Measurements from ENCODE around the gene TMEM86B.

TMEM86B gene

DNA sequence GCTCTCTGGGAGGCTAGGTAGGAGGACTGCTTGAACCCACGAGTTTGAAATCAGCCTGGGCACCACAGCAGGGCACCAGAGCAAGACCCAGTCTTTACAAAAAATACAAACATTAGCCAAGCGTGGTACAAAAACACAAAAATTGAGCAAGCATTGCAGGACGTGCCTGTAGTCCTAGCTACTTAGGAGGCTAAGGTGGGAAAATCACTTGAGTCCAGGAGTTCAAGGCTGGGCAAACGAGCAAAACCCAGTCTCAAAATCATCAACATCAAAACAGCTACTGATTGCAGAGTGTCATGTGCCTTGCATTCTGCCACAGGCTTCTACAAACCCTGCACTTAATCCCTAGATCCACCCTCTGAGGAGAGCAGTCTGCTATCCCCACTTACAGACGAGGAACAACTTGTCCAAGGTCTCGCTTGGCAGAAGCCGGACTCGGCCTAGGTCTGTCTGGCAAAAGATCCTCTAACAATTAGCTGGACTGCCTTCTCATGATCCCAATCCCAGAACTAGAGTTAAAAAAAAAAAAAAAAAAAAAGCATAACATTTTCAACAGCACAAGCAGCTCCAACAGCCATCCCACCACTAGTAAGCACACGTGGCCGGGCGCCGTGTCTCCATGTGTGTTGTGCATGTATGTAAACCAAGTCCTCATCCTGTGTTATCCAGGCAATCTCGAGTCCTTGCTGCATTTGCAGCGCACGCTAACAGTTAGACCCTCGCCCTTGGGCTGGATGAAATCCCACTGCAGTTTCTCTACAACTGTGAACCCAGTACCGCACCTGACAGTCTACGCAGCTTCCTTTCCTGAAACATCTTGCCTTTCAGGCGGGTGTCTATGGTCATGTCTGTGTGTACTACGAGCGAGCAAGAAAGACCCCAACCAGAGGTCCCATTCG lies 28.2 kb upstream of the TMEM86B start:
- no peak for DNase-seq

DNA sequence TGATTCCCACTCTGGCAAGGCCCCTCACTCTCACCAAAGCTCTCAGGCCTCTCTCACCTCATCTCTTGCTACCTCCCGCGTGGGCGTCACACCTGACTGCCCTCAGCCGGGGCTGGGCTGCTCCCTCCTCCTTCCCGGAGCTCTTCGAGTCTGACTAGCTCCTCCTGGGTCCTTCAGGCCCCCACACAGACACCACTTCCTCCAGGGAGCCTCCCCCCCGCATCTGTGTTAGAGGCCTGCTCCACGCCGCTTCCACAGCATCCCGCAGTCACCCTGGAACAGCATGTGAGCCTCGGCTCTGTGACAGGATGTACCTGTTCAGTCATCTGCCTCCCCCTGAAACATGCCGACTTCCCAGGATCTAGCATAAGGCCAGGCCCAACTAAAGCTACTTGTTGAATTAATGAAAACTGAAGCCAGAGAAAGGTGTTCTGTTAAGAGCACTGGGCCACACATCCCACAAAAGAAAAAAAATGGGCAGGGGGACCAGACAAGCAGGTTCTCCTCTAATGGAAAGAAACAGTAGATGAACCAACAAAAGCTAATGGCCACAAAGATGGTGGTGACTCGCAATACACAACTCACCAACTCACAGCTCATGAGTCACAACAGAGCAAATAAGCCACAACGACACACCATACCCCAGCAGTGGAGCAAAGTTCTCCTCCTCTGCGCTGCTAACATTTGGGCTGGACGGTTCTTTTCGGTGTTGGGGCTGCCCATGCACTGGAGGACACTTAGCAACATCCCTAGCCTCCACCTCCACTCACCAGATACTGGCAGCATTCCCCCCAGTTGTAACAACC lies 27.3 kb upstream of the TMEM86B start:
- DNase-seq = peak; percentile 79

DNA sequence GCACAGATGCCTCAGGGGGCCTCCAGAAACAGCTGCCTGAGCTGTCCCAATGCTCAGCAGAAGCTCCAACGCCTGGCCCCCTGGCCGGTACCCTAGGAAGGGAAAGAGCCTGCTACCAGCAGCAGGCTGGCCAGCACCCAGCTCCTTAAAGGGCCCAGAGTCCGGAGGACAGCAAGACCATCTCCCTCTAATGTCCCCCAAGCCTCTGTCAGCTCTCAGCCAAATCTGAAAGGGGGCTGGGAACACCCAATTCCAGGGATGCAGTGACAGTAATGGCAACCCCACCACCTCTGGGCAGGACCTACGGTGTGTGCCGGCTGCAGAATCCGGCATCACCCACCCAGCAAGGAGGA lies 26.0 kb upstream of the TMEM86B start:
- peak; percentile 58 for DNase-seq

DNA sequence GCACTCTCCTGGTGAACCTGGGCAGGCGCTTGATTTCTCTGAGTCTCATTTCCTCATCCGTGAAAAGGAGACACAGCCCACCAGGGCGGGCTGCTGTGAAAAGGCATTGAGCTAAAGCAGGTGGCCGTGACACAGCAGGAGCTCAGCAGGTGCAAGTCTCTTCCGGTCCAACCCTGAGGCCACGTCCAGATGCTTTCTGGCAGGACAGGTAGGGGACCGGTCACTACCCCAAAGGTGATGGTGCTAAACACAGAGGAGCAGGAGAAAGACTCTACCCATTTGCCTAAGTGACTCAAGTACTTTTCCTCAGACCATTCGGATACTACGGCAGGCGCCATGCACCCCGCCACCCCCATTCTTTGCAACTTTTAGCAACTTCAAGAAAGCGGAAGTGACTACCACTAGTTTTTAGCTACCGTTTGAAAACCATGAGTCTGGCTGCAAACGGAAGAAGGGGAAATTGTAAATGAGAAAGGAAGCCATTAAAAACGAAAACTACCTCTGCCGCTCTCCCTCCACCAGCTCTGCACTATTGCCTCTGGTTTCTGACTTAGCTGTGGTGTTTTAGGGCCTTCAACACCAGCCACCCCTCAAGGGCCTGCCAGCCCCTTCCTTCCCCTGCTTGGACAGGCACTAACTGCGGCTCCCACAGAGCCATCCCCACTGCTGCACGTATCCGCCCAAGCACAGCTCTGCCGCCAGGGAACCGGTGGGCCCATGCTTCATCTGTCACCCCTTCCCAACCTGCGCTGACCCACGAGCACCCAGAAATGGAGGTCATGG lies 25.5 kb upstream of the TMEM86B start:
- DNase-seq = peak; percentile 97

DNA sequence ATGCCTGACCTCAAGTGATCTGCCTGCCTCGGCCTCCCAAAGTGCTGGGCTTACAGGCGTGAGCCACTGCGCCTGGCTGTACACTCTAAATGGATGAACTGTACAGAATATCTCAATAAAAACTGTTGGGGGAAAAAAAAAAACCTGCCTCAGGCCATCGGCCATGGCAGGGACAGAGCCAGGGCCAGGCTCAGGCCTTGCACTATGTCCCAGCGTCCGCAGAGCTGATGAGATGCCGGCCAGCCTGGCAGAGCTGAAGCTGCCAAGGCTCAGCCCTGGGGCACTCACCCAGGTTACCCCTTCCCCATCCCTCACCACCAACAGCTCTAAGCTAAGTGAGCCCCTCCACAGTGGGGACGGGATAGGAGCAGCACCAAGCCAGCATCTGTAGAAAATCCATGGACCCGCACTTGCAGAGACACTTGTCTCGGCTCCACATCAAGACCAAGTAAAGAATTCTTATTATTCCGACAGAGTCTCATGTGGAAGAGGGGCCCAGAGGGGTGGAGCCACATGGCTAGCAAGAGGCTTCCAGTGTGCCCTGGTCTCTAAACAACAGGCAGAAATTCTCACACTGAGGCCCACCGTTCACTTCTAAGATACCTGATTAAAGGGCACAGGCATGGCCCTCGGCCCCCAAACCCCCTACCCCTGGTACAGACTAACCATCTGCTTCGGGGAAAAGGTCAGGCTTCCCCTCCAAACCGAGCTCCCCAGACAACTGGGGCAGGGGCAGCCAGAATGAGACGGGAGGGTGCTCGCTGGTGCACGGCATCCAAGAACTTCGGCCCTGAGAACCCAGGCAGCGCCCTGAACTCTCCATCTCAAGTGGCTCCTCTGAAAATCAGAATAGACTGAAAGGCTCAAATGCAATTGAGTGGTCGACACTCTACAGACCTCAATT lies 24.4 kb upstream of the TMEM86B start:
- DNase-seq = peak; percentile 49

DNA sequence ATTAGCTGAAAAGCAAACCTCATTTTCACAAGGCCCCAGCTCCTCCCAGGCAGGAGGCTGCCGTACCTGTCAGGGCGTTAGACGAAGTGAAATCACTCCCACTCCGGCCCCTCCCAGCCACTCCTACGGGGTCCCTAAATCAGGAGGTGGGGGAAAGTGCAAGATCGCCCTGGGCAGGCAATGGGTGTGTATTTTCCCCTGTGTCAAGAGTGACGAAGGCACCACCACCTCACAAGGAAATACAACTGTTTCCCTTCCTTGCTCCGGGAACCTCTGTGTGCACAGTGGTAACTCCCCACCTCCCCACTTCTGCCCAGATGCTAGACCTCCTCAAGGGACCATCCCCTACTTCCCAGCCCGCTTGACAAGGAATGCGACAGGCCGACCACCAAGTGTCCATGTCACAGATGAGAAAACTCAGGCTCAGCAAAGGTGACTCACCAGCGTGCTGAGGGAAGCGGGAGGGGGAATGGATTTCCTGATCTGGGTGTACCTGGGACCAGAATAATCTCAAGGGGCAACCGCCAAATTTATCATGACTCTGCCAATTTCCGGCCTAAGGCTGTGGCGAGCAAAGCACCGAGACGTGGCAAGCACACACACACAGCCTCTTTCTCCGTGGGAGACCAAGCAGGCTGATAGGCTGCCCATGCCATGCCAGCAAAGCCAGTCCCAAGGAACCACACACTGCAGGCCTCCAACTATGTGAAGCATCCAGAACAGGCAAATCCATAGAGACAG lies 22.9 kb upstream of the TMEM86B start:
- DNase-seq = peak; percentile 29

DNA sequence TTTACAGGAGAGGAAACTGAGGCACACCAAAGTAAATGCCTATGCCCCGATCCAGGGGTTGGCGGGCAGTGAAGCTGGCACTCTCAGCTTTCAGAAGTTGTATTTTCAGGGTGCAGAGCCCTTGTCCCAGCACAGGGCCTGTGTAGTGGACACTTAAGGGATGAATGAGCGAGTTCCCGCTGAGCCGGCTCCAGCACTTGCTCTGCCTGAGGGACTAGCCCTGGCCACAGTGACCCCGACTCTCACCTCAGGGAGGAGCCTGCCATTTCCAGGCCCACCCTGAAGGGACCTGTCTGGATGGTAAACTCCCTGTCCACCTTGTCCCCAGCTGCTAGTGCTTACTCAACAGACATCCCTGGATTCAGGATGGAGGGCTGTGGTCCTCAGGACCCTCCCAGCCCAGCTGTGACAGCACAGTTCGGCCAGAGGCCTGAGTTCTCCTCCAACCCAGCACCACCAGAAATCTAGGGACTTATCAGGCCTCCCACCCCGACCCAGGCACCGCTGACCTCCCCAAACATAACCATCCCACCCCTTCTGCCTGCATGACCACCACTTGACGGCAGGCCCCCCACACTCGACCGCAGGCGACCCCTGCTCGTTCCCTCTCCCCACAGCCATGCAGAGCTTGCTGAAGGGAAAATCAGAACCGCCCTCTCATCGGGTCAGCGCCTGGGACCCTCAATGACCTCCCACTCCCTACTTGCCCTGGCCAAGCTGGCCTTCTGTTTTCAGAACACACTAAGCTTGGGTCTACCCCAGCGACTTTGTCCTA lies 21.9 kb upstream of the TMEM86B start:
- no peak for DNase-seq

DNA sequence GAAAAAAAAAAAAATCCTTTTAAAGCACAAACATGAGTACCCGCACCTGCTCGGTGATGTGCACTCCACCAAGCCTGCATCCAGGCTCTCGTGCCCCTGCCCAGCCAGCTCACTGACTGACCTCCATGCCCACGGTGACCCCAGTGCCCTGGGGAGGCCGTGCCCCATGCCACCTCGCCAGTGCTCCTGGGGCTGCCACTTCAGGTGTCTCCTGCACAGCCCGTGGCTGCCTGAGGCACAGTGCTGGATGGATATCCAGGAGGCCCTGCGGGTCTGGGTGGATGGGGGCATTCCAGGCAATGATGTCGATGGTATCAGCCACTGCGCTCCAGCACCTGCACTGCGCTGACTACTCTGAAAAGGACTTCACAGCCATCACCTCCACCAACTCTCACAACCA lies 21.3 kb upstream of the TMEM86B start:
- DNase-seq = no peak

DNA sequence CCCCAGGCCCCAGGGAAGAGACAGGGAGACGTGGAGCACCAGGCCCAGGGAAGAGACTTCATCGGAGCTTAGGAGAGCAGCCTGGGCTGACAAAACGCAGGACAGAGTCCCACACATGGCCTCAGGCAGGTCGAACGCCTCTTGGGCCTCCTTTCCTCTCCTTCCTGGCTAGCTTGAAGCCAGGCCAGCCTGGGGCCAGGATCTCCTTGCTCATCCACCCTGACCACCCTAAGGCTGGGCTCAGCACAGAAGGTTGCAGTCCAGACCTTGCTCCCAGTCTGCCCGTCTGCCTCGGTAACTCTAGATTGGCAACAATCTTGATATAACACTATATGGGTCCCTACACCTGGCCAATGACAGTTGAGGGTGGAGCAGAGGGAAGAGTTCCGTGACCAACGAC lies 20.1 kb upstream of the TMEM86B start:
- no peak for DNase-seq

DNA sequence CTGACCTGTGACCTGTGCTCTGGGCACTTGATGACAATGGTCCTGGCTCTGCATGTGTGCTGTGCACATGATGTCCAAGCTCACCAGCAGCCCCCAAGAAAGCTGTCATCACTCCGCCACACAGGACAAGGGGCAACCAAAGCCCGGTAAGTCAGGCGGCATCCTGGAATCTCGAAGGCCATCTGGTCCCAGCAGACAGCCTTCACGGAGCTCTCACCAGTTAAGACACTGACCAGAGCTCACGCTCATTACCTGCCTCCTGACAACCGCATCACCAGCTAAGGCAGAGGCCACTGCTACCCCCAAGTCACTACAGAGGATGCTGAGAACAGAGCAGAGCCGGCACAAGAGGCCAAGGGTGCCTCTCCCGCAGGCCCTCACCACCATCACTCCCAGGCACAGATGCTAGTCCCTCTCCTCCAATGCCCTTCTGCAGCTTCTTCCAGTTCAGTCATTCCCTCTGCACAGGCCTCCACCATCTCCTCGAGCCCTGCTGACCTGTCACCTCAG lies 19.7 kb upstream of the TMEM86B start:
- DNase-seq = no peak

DNA sequence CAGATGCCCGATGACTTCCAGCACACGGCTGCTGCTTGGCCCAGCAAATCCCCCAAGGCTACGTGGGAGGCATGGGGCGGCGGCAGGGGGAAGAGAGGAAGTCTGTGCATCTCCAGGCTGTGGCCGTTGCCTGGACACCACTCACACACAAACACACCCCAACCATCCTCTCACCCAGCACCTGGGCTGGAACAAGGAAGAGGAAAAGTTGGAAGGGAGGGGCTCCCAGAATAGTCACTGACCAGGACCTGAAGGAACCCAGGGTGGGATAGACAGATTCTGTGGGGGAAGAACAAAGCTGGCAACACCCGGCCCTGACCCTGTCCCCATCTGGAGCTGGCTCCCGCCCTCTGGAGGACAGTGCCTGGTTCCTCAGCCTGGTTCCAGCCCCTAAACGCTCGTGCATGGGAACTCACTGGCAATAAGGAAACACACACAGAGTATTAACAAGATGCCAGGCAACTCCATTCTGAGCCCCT lies 19.1 kb upstream of the TMEM86B start:
- peak; percentile 33 for DNase-seq

DNA sequence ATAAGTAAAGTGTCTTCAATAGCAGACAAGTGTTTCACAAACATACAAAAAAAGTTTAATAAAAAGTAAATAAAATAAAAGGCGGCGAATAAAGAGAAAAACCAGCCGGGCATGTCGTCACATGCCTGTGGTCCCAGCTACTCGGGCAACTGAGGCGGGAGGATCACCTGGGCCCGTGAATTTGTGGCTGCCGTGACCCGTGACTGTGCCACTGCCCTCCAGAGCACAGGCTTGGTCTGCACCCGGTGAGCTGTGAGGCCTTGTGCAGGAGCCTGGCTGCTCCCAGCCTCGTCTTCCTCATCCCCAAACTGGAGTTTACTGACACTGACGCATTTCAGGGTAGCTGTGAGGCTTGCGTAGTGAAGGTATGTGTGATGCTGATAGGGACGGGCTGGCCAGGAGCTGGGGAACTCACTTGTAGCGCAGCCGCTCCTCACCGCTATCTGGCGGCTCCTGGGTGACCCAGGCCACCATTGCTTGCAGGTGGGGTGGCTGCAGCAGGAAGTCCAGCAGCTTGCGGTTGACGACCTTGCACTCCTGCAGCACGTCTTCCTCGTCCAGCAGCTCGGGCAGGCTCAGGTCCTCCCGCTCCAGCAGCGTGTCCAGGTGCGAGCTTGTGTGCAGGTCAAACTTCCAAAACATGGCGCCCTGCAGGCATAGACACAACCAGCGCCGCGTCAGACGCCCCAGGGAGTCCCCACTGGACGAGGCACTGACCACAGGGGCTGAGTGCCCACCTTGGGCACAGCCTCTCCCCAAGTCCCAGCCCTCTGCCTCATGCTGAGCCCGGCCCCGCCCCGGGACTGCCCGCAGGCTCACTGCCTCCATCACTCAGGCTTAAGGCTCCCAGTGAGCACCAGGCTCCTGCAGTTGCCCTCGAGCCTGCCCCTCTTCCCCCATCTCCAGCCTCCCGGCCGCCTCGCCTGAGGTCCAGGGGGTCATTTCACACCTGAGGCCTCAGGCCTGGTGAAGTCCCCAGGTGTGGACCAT lies 18.2 kb upstream of the TMEM86B start:
- DNase-seq = no peak

DNA sequence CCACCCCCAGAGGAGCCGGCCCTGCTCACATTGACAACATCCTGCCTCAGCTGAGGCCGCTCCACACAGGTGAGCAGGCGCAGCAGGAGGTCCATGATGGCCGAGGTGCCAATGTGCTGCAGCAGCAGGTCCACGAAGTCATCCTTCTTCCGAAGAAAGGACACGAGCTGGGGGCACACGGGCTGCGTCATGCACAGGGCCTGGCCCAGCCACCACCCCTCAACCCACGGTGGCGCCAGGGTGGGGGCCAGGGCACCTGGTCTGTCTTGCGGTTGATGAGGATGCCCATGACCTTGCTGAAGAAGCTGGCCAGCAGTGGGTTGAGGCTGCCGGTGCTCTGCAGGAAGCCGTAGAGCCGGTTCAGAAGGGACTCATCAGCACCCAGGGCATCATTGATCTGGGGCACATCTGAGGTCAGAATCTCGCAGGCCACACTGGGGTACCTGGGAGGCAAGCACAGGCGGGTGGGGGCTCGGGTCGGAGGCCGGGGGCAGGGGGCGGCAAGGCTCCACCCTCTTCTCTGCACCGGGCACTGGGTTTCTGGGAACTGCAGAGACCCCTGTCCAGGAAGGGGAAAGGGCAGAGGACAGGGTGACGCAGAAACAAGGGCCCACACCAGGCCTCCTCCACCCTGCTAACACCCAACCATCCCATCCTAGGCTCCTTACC lies 16.8 kb upstream of the TMEM86B start:
- no peak for DNase-seq

DNA sequence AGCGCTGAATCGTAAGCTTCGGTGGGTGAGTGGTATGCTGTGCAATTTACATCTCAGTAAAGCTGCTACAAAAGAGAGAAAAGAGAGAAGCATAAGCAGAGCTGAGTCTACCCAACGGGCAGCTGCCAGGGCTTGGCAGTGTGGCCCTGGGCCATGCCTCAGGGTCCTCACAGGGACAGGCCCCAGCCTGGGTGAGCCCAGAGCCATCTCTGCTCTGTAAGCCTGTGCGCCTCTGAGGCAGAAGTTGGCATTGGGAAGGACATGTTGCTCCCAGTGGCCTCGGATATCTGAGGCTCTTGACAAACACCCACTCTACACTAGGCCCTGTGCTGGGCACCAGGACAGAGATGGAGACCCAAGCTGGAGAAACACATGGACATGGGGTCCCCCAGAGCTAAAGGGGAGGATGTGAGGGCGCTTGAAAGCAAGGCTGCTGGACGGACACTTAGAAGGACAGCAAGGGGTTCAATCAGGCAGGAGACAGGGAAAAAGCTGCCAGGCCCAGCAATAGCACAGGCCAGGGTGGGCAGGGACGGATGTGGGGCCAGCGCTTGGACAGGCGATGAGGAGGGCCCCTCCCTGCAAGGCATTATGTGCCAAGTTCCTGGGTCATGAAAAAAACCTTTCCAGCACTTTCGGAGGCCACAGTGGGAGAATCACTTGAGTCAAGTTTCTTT lies 15.6 kb upstream of the TMEM86B start:
- DNase-seq = no peak

DNA sequence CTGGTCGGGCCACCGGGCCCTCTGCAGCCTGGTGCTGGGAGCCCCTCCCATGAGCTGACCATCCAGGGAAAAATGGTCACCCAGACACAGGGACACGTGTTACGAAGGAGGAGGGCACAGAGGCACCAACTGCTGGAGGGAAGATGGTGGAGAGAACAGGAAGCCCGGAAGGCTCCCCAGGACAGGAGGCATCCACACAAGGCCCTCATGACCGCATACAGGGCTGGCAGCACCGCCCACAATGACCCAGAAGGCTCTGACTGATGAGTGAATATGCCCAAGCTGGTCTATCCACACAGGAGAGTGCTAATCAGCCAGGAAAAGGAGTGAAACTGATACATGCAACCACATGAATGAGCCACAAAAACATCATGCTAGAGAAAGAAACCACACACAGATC lies 14.0 kb upstream of the TMEM86B start:
- DNase-seq = no peak

DNA sequence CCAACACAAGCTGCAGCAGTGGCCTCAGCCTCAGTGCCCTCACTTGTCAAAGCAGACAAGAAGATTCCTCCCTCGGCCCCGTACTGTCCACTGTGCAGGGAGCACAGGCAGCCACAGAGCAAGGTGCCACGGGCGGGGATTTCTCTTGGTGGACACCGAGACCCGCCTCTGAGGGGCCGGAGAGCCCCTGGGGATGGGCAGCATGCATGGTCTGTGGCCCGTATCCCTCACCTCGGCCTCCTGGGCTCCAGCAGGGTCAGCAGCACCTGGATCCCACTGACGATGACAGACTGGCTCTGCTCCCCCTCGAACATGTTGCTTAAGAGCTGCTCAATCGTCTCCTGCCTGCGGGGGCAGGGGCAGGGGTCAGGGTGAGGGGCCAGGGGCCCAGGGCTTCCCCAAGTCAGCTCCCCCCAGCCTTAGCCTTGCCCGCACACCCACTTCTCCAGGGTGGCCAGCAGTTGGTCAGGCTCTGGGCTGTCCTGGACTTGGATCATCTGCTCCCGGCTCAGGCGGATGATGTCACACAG lies 13.4 kb upstream of the TMEM86B start:
- DNase-seq = no peak

DNA sequence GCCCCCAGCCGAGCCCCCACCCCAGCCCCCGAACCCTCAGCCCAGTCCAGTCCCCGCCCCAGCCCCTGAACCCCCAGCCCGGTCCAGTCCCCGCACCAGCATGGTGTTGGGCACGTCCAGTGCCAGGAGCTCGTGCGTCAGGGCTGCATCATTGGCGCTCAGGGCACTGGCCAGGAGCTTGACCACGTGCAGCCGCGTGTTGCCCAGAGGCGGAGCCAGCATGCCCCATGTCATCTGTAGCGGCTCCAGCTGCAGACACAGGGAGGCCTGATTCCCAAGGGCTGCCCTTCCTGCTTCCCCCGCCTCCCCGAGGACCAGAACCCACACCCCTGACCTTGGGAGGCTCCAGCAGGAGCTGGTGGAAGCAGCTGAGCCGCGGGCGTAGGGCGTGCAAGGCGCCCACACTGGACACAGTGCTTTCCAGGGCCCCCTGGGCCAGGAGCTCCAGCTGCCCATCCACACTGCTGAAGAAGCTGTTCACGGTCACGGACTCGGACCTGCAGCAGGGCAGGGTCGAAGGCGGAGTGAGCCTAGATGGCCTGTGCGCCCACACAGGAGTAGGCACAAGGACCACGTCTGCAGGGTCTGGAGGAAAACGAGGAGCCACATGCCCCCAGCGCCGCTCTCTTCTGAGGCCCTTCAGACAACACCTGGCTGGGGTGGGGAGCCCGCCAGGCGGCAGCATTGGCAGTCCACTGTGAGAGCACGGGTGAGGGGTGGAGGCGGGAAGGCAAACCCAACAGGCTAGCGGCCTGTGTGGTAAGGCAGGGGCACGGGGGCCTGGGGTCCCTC lies 12.8 kb upstream of the TMEM86B start:
- DNase-seq = no peak

Measured in DMS53 (cell line).